Measurements from ENCODE around the gene ATP11A. TPM values are rescaled to one million over a fixed set of nuclear protein-coding genes. Genes with fewer than 3 reads are reported as not detected.

The ATP11A gene
- total and polyA plus RNA-seq, 10 of the 15 experiments (the other 5 are each of a cell fraction or from before 2014, with no cell fraction given), result 1.4 to 69.6 (median 14.4) TPM

DNA sequence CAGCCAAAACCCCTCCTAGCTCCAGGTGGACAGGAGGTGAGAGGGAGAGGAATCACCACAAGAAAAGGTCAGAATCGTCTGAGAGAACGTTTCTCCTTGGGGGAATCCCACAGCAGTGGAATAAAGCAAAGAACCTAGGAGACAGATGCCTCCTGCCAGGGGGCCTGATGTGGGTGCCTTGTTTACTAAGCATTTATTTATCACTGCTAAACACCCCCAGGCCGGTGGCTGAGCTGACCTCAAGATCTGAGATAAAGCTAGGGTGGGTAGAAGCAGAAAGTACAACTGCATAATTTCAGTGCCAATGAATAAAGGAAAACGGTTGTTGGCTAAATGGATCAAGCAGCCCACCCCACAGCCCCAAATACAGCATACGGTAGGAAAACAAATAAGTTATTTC lies 33.9 kb upstream of the ATP11A start (continued):
- TF ChIP-seq, protein P1, sequence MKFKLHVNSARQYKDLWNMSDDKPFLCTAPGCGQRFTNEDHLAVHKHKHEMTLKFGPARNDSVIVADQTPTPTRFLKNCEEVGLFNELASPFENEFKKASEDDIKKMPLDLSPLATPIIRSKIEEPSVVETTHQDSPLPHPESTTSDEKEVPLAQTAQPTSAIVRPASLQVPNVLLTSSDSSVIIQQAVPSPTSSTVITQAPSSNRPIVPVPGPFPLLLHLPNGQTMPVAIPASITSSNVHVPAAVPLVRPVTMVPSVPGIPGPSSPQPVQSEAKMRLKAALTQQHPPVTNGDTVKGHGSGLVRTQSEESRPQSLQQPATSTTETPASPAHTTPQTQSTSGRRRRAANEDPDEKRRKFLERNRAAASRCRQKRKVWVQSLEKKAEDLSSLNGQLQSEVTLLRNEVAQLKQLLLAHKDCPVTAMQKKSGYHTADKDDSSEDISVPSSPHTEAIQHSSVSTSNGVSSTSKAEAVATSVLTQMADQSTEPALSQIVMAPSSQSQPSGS (IDR thresholded peaks at IDR 0.05; ENCODE audit: low read length), result no peak

DNA sequence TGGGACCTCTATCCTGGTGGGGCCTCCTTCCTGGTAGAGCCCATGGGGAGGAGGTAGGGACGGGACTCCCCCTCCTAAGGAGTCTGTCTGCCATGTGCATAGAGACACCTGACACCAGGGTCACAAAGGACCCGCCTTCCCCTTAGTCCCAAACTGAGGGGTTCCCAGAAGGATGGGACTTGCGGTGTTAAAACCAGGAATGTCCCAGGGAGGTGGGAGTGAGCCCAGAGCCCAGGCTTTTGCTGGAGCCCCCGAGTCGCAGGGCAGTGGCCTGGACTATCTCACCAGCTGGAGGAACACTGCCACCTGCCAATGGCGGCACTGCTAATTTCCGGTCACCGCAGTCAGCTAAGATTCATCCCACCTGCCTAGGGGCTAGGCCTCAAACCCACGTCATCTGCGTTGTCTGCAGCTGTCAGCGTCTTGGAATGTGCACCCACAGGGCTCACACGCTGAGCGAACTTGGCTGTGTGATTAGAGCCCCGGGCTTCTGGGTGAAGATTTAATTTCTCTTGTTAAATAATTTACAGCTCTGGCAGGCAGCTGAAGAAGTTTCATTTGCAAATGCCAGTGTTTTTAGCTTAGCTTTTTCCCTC lies 31.9 kb upstream of the ATP11A start:
- Histone ChIP-seq H4K20me1 (ENCODE audit: control insufficient read depth, insufficient read depth) (no peaks in the 10 kb centered on the region), H3K79me2 (ENCODE audit: control insufficient read depth, insufficient read depth, low read length) (no peaks in the 10 kb centered on the region), H2AFZ (ENCODE audit: control insufficient read depth, low read depth, low read length) (no peak overlapping the region), H3K36me3 (ENCODE audit: control insufficient read depth in 2 of 2, insufficient read depth in 2 of 2, low read length in 1 of 2) (no peaks in the 10 kb centered on the region), H3K9me3 (replicated peaks; ENCODE audit: control insufficient read depth, insufficient read depth, low read length) (no peaks in the 10 kb centered on the region), H3K27ac (ENCODE audit: control insufficient read depth, insufficient read depth) (no peak overlapping the region), H3K4me2 (ENCODE audit: control insufficient read depth, insufficient read depth) (no peak overlapping the region), H3K4me3 (no peak overlapping the region), H3K9ac (ENCODE audit: control insufficient read depth, insufficient read depth, low read length) (no peak overlapping the region), H3K27me3 (replicated peaks in 1 of 2; ENCODE audit: control insufficient read depth in 2 of 2, insufficient read depth in 2 of 2, low read length in 1 of 2) (no peaks in the 10 kb centered on the region), H3K4me1 (ENCODE audit: control insufficient read depth, insufficient read depth, low read length) (no peaks in the 10 kb centered on the region)
- RAD21 ChIA-PET (ENCODE audit: unreplicated experiment), result no interaction called here
- no TSS peak for BruUV-seq (replicated peaks)
- FAIRE-seq (no peak), ATAC-seq (no peak), DNase-seq (ENCODE audit: low read depth, low spot score) (no peak)
- in situ Hi-C loops (cut with MboI), result no loop called here
- intact Hi-C loops (cut with micrococcal nuclease; ENCODE audit: unreplicated experiment), result no loop called here
- WGBS (ENCODE audit: insufficient coverage, insufficient replicate concordance, low lambda C conversion rate, missing lambda C conversion rate), result 71% methylated on average over 14 of the region's 14 CpGs
- SMC1A ChIA-PET (ENCODE audit: uncharacterized antibody, unreplicated experiment), result no interaction called here
- CTCF ChIA-PET, result interaction anchor here (2.3 kb wide), 1 partner anchor 18 kb away, joined by 7 read pairs; no protein-coding TSS in a partner anchor
- POLR2A ChIA-PET, result no interaction called here
- TF ChIP-seq SPI1 (IDR thresholded peaks at IDR 0.05; ENCODE audit: borderline replicate concordance, insufficient read depth, low read depth, low read length) (no peak), HDAC6 (IDR thresholded peaks at IDR 0.05; ENCODE audit: unreplicated experiment) (no peak)

DNA sequence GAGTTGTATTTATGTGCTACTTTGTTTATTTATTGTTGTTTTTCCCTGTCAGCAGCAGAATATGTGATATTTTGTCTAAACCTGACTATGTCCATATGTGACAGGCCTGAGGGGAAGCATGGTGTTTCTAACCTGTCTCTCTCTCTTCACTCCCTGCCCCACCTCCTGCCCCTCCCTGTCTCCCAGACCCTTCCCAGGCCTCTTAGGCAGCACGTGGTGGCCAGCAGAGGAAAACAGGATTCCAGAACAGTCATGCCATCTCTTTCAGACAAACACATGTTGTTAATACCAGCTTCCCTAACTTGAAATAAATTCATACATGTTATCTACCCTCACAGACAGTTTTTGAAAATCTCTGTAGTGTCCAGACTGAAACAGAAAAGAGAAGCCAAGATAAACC lies 31.0 kb upstream of the ATP11A start:
- TF ChIP-seq STAT1 (conservative IDR thresholded peaks at IDR 0.05), result no peak
- TF ChIP-seq NR2F1 (conservative IDR thresholded peaks at IDR 0.05), result no peak
- TF ChIP-seq, protein P2, sequence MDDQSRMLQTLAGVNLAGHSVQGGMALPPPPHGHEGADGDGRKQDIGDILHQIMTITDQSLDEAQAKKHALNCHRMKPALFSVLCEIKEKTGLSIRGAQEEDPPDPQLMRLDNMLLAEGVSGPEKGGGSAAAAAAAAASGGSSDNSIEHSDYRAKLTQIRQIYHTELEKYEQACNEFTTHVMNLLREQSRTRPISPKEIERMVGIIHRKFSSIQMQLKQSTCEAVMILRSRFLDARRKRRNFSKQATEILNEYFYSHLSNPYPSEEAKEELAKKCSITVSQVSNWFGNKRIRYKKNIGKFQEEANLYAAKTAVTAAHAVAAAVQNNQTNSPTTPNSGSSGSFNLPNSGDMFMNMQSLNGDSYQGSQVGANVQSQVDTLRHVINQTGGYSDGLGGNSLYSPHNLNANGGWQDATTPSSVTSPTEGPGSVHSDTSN (IDR thresholded peaks at IDR 0.05; ENCODE audit: insufficient replicate concordance, low read depth, low read length), result no peak
- TF ChIP-seq SMARCA5 (IDR thresholded peaks at IDR 0.05), result no peak
- Histone ChIP-seq H2AFZ (ENCODE audit: control insufficient read depth, low read depth, low read length) (no peak overlapping the region), H3K4me2 (ENCODE audit: control insufficient read depth, insufficient read depth) (no peak overlapping the region), H3K4me3 (no peak overlapping the region), H3K36me3 (ENCODE audit: control insufficient read depth in 2 of 2, insufficient read depth in 2 of 2, low read length in 1 of 2) (no peaks in the 10 kb centered on the region), H3K27me3 (replicated peaks in 1 of 2; ENCODE audit: control insufficient read depth in 2 of 2, insufficient read depth in 2 of 2, low read length in 1 of 2) (no peaks in the 10 kb centered on the region), H3K4me1 (ENCODE audit: control insufficient read depth, insufficient read depth, low read length) (no peaks in the 10 kb centered on the region), H3K79me2 (ENCODE audit: control insufficient read depth, insufficient read depth, low read length) (no peaks in the 10 kb centered on the region), H3K9me3 (replicated peaks; ENCODE audit: control insufficient read depth, insufficient read depth, low read length) (no peaks in the 10 kb centered on the region), H3K9ac (ENCODE audit: control insufficient read depth, insufficient read depth, low read length) (no peak overlapping the region), H4K20me1 (ENCODE audit: control insufficient read depth, insufficient read depth) (no peaks in the 10 kb centered on the region), H3K27ac (ENCODE audit: control insufficient read depth, insufficient read depth) (no peak overlapping the region)
- no TSS peak for BruUV-seq (replicated peaks)
- SMC1A ChIA-PET (ENCODE audit: uncharacterized antibody, unreplicated experiment), result no interaction called here
- FAIRE-seq (no peak), DNase-seq (ENCODE audit: low read depth, low spot score) (no peak), ATAC-seq (no peak)
- in situ Hi-C loops (cut with MboI), result no loop called here
- POLR2A ChIA-PET, result no interaction called here
- CTCF ChIA-PET, result interaction anchor here (2.3 kb wide), 1 partner anchor 19 kb away, joined by 7 read pairs; no protein-coding TSS in a partner anchor
- intact Hi-C loops (cut with micrococcal nuclease; ENCODE audit: unreplicated experiment), result no loop called here
- RAD21 ChIA-PET (ENCODE audit: unreplicated experiment), result interaction anchor here (0.6 kb wide), 1 partner anchor 216 kb away, joined by 3 read pairs; no protein-coding TSS in a partner anchor
- 0% methylated on average over 1 of the region's 1 CpG for WGBS (ENCODE audit: insufficient coverage, insufficient replicate concordance, low lambda C conversion rate, missing lambda C conversion rate)

Measured in GM12878 (cell line).